Heart left ventricle (tissue), 16 donors: ENCODE results near the gene SH2D2A. TPM values are rescaled to one million over a fixed set of nuclear protein-coding genes. Genes with fewer than 3 reads are reported as not detected.

Experiments used
- ATAC-seq, 4 donors: fragments of 200-7000 bp; cut with Tn5 transposase; one replicate each; pipeline ENCODE4 v1.9.1; 2020 to 2022; ENCODE audit warnings: moderate library complexity in 4 of 4, mild to moderate bottlenecking in 3 of 4, moderate number of reproducible peaks in 1 of 4
- DNase-seq, 5 donors: peaks; one replicate each; pipeline ENCODE4 v3.0.0-alpha.2; 2020
- H3K27ac ChIP-seq, 12 donors: fragments of 200-600 bp; sonication (generic) in 4 of 12; one replicate each; pipeline versions ENCODE4 v1.5.0 to v1.8.0; 2016 to 2022; ENCODE audit warnings: mild to moderate bottlenecking in 2 of 12
- H3K27me3 ChIP-seq, 9 donors: fragments of 200-600 bp; sonication (generic) in 2 of 9; one replicate each; pipeline versions ENCODE4 v1.5.1 to v1.8.0; 2016 to 2022; ENCODE audit warnings: mild to moderate bottlenecking in 3 of 9
- H3K36me3 ChIP-seq, 9 donors: fragments of 200-600 bp; sonication (generic) in 2 of 9; one replicate each; pipeline versions ENCODE4 v1.5.0 to v1.8.0; 2018 to 2022; ENCODE audit warnings: mild to moderate bottlenecking in 2 of 9
- H3K4me1 ChIP-seq, 12 donors: fragments of 200-600 bp; sonication (generic) in 4 of 12; one replicate each; pipeline versions ENCODE4 v1.5.0 to v1.8.0; 2016 to 2022; ENCODE audit warnings: mild to moderate bottlenecking in 3 of 12
- H3K4me3 ChIP-seq, 12 donors: fragments of 200-600 bp; sonication (generic) in 4 of 12; one replicate each; pipeline versions ENCODE4 v1.5.0 to v1.8.0; 2017 to 2022; ENCODE audit warnings: mild to moderate bottlenecking in 9 of 12, moderate library complexity in 4 of 12
- H3K9me3 ChIP-seq, 12 donors: fragments of 200-600 bp; sonication (generic) in 4 of 12; one replicate each; pipeline versions ENCODE4 v1.5.0 to v1.8.0; 2016 to 2022; ENCODE audit warnings: mild to moderate bottlenecking in 1 of 12
- CTCF ChIP-seq, 12 donors: fragments of 200-600 bp; sonication (generic) in 4 of 12; IDR thresholded peaks; one replicate each; pipeline versions ENCODE4 v1.5.0 to v1.8.0; 2018 to 2022; ENCODE audit warnings: antibody characterized with exemption in 12 of 12, mild to moderate bottlenecking in 5 of 12
- POLR2A ChIP-seq, 2 donors: fragments of 450-650 bp; IDR thresholded peaks; one replicate each; pipeline ENCODE4 v1.6.1; 2017; ENCODE audit warnings: antibody characterized with exemption in 2 of 2, mild to moderate bottlenecking in 2 of 2, moderate library complexity in 2 of 2
- whole genome bisulfite sequencing, 4 donors: extraction: QIAGEN DNeasy Blood & Tissue Kit in 2 of 4; methylation state at CpG; one replicate each; pipeline versions ENCODE4 v1.1.5 to v1.1.7; 2013 to 2018; 5-methylcytosine and 5-hydroxymethylcytosine counted together
- intact Hi-C, 10 donors: fragments of 100-400 bp; cut with DNase I; formaldehyde crosslinking; loops; one replicate each; pipeline versions ENCODE4 v1.11.1 to v1.14.2; 2022
- polyA plus RNA-seq, 2 donors: library from polyadenylated mRNA; stranded (reverse); fragments of 200-250 nt; gene quantifications; one replicate each; pipeline ENCODE4 v1.2.3, GENCODE V29; 2013
- total RNA-seq, 9 donors: library from RNA; depleted of rRNA in 2 of 9; stranded (reverse); fragments of >200 nt in 2 of 9; fragmentation: NEBNext Ultra II Directional in 3 of 9; extraction: Animal tissue kit (Norgen Biotek cat#: 25700) in 3 of 9; gene quantifications; one replicate each; pipeline versions ENCODE4 v1.1.0 to v1.2.4, GENCODE V29; 2016 to 2023
- donor health status: ischemic (EF 13 %, LVEDD 7.1; RV severe dilation, severe dysfunction).
- donor health status: healthy with polysubstance abuse.
- donor health status: DM: no; HTN: yes; CAD: no.
- donor health status: DM: no; HTN: no; CAD: no.
- donor health status: ischemic (EF 25% LVEDD 6.9; RV normal size, moderate dysfunction).
- donor health status: ischemic (EF 25% LVEDD 5.7; RV mildly dilated, moderate dysfunction).
- donor health status: healthy.
- donor health status: DM: yes; HTN: yes; CAD: no.
- donor health status: ischemic (EF 35%, LVEDD 5.7; RV mildly dilated, moderate dysfunction).
- donor health status: nonischemic (EF 11% LVEDD 7.7; RV severe dilation, severe dysfunction).
- donor health status: DM: yes; HTN: yes; CAD: no.
- donor health status: PGD.
- donor health status: ischemic (EF 29% LVEDD 5.4; RV normal size, mild dysfunction).
- donor health status: nonischemic (EF 23%, LVEDD 6.1; RV moderate dilation, normal function).

The SH2D2A gene
- total and polyA plus RNA-seq, 11 donors = 0.52 to 8.2 (median 1.1) TPM

- Histone ChIP-seq H3K27ac (no peak overlapping the region), H3K27me3 (no peaks in the 10 kb centered on the region), H3K36me3 (peaks cover 0 to 26% (median 12%) of the 10 kb centered on the region in 9 donors), H3K4me3 (no peak overlapping the region), H3K9me3 (no peaks in the 10 kb centered on the region), H3K4me1 (peaks cover 0 to 58% (median 42%) of the 10 kb centered on the region in 12 donors)
- ATAC-seq = no peak
- intact Hi-C loops = no loop called here
- TF ChIP-seq CTCF (IDR thresholded peaks at IDR 0.05) = no peak
- no peak for TF ChIP-seq POLR2A (IDR thresholded peaks at IDR 0.05)
- WGBS, 4 donors = 16 to 23% (median 22%) methylated on average over 1 of the region's 1 CpG
- no peak for DNase-seq
Observed at GRCh38 chr1:156777573-156777972, 39.1 kb downstream of the SH2D2A start.

GRCh38 chr1:156776942-156777341 lies 39.7 kb downstream of the SH2D2A start:
- H3K4me3 ChIP-seq = no peak overlapping the region
- peaks cover 0 to 23% (median 12%) of the 10 kb centered on the region in 9 donors for H3K36me3 ChIP-seq
- no peaks in the 10 kb centered on the region for H3K27me3 ChIP-seq
- H3K4me1 ChIP-seq = peaks cover 0 to 60% (median 44%) of the 10 kb centered on the region in 12 donors
- WGBS, 4 donors = 49 to 67% (median 57%) methylated on average over 4 of the region's 4 CpGs
- H3K9me3 ChIP-seq = no peaks in the 10 kb centered on the region
- no peak for DNase-seq
- intact Hi-C loops = no loop called here
- peak in 1 of 4 donors; percentile 20 for ATAC-seq
- no peak for TF ChIP-seq CTCF (IDR thresholded peaks at IDR 0.05)
- TF ChIP-seq POLR2A (IDR thresholded peaks at IDR 0.05) = no peak
- H3K27ac ChIP-seq = no peak overlapping the region

GRCh38 chr1:156775799-156776198 lies 40.8 kb downstream of the SH2D2A start:
- no peak for DNase-seq
- intact Hi-C loops = no loop called here
- H3K4me3 ChIP-seq = no peak overlapping the region
- no peak for ATAC-seq
- H3K36me3 ChIP-seq = peaks cover 0 to 24% (median 12%) of the 10 kb centered on the region in 9 donors
- no peak for TF ChIP-seq CTCF (IDR thresholded peaks at IDR 0.05)
- TF ChIP-seq POLR2A (IDR thresholded peaks at IDR 0.05) = no peak
- H3K27me3 ChIP-seq = no peaks in the 10 kb centered on the region
- H3K4me1 ChIP-seq = peaks cover 0 to 62% (median 46%) of the 10 kb centered on the region in 12 donors
- H3K27ac ChIP-seq = no peak overlapping the region
- H3K9me3 ChIP-seq = no peaks in the 10 kb centered on the region
- 88 to 91% (median 90%) methylated on average over 5 of the region's 5 CpGs for WGBS, 4 donors

- ATAC-seq (no peak), DNase-seq (no peak)
- WGBS, 4 donors = 93 to 96% (median 94%) methylated on average over 3 of the region's 3 CpGs
- TF ChIP-seq POLR2A (IDR thresholded peaks at IDR 0.05) = no peak
- no peak for TF ChIP-seq CTCF (IDR thresholded peaks at IDR 0.05)
- Histone ChIP-seq H3K27me3 (no peaks in the 10 kb centered on the region), H3K4me1 (peaks cover 0 to 84% (median 67%) of the 10 kb centered on the region in 12 donors), H3K9me3 (no peaks in the 10 kb centered on the region), H3K4me3 (peak overlapping the region in 2 of 12 donors; percentile 11 to 14), H3K36me3 (peaks cover 0 to 34% (median 19%) of the 10 kb centered on the region in 9 donors), H3K27ac (peak overlapping the region in 9 of 12 donors; percentile 12 to 60 (median 46))
- intact Hi-C loops = no loop called here
Observed at GRCh38 chr1:156773607-156774006, 43.0 kb downstream of the SH2D2A start.
